HAP-1 (cell line): ENCODE data around the gene MUC5AC.
A peak's percentile ranks its signal among the peaks of the same experiment; 100 is the strongest.

ENCODE experiments used
- DNase-seq, 2 experiments: peaks; one replicate each; pipeline ENCODE4 v3.0.0-alpha.2; 2016 to 2020; ENCODE audit warnings: low spot score in 2 of 2
- H3K27me3 ChIP-seq: fragments of 250-450 bp; sonication (Bioruptor Pico); 2 replicates; pipeline ENCODE4 v1.5.1; 2020; ENCODE audit warnings: low read depth, mild to moderate bottlenecking, moderate library complexity
- H3K36me3 ChIP-seq: fragments of 250-450 bp; sonication (Bioruptor Pico); replicated peaks from 2 replicates; pipeline ENCODE4 v1.5.1; 2020; ENCODE audit warnings: mild to moderate bottlenecking
- H3K4me1 ChIP-seq: fragments of 250-450 bp; sonication (Bioruptor Pico); 2 replicates; pipeline ENCODE4 v1.5.1; 2020; ENCODE audit warnings: mild to moderate bottlenecking
- H3K4me3 ChIP-seq: fragments of 250-450 bp; sonication (Bioruptor Pico); 2 replicates; pipeline ENCODE4 v1.5.1; 2020; ENCODE audit warnings: mild to moderate bottlenecking, moderate library complexity
- H3K9me3 ChIP-seq: fragments of 250-450 bp; sonication (Bioruptor Pico); 2 replicates; pipeline ENCODE4 v1.5.1; 2020; ENCODE audit warnings: mild to moderate bottlenecking, moderate library complexity
- in situ Hi-C: fragments of 300-500 bp; cut with MboI; formaldehyde crosslinking; loops from 3 replicates; pipeline ENCODE4 v1.14.3; 2020; ENCODE audit warnings: low sequenced_read_pairs, inconsistent platforms, mixed read lengths

Gene MUC5AC

DNA sequence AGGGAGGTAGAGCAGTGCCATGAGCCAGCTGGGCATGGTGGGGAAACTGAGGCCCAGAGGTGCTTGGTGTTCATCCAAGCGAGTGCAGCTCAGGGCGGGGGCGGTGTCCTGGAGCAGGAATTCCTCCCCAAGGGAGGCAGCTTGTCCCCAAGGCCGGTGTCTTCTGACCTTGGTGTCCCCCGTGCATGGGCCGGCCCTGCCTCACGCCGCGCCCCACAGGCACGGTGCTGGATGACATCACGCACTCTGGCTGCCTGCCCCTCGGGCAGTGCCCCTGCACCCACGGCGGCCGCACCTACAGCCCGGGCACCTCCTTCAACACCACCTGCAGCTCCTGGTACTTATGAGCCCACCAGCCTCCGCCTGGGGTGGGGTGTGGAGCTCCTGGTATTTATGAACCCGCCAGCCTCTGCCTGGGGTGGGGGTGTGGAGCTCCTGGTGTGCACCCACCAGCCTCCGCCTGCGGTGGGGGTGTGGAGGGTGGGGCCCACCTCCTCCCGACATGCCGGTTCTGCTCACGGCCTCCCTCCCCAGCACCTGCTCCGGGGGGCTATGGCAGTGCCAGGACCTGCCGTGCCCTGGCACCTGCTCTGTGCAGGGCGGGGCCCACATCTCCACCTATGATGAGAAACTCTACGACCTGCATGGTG is 71.8 kb downstream of the MUC5AC start:
- in situ Hi-C loops: no loop called here
- Histone ChIP-seq H3K36me3 (no peaks in the 10 kb centered on the region), H3K4me1 (no peaks in the 10 kb centered on the region), H3K4me3 (no peak overlapping the region), H3K9me3 (no peaks in the 10 kb centered on the region), H3K27me3 (peaks cover 10% of the 10 kb centered on the region; the same call in 1 of the 2 replicates)
- DNase-seq: no peak

DNA sequence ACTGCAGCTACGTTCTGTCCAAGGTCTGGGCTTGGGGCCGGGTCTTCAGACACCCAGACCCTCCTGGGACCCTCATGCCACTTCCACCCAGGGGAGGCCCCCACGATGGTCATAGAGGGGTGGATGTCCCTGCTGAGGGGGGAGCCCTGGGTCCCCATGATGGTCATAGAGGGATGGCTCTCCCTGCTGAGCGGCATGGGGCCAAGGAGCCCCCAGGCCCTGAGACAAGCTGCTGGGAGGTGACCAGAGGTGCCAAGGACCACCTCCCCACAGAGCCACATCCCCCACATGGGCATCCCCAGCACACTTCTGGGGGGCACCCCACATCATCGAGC is 72.3 kb downstream of the MUC5AC start:
- Histone ChIP-seq H3K27me3 (peaks cover 5% of the 10 kb centered on the region; the same call in 1 of the 2 replicates), H3K4me1 (no peaks in the 10 kb centered on the region), H3K9me3 (no peaks in the 10 kb centered on the region), H3K36me3 (no peaks in the 10 kb centered on the region), H3K4me3 (no peak overlapping the region)
- in situ Hi-C loops: no loop called here
- DNase-seq: no peak

DNA sequence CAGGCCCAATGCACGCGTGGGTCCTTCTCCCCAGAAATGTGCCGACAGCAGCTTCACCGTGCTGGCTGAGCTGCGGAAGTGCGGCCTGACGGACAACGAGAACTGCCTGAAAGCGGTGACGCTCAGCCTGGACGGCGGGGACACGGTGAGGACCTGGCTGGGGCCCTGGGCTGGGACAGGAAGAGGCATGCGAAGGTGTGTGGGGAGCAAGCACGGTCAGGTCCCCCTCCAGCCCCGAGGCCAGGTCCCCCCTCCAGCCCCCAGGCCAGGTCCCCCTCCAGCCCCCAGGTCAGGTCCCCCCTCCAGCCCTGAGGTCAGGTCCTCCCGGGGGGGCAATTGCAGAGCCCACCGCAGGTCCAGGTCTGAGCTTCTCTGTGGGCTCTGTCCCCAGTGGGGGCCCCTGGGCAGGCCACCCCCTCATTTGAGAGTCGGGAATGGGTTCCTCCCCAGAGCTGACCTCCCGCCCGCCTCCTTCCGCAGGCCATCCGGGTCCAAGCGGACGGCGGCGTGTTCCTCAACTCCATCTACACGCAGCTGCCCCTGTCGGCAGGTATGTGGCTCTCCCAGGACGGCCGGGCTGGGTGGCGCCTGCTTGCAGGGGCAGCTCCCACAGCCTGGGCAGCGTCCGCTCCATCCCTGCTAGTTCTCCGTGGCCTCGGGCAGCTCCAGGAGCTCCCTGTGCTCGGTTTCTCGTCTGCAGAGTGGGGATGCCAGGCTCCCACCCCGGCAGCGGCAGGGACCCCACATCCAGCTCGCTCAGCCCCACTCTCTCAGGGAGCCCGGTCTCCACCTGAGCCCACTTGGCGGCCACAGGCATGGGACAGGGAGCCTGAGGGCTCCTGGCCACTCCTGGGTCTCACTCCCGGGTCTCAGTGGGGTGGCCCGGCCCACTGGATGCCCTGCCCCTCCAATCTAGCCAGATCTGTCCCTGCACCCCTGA is 73.0 kb downstream of the MUC5AC start:
- Histone ChIP-seq H3K27me3 (peaks cover 1% of the 10 kb centered on the region; the same call in 1 of the 2 replicates), H3K4me3 (no peak overlapping the region)

DNA sequence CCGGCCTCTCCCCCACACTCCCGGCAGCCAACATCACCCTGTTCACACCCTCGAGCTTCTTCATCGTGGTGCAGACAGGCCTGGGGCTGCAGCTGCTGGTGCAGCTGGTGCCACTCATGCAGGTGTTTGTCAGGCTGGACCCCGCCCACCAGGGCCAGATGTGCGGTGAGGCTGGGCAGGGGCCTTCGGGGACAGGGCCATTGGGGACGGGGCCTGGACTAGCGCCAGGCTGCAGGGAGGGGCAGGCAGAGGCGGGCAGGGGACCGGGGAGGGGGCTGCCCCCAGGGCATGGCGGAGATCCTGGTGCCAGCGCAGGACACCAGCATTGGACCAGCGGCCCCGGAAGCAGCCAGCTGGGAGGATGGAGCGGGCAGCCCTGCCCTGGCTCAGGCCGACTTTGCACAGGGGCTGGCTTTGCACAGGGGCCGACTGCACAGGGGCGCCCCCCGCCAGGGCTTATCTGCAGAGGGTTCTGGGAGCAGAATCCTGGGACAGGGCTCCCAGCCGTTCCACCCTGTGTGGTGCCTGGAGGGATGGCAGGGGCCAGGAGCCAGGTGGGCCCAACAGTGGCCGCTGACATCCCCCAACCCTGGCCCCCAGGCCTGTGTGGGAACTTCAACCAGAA is 73.8 kb downstream of the MUC5AC start:
- peak in 1 of 2 experiments; percentile 4 for DNase-seq
- in situ Hi-C loops: no loop called here
- no peaks in the 10 kb centered on the region; the same call in 1 of the 2 replicates for H3K27me3 ChIP-seq

More for the DNA sequence above, 73.0 kb downstream of the MUC5AC start:
- no peak for DNase-seq
- H3K9me3 ChIP-seq: no peaks in the 10 kb centered on the region
- no peaks in the 10 kb centered on the region for H3K4me1 ChIP-seq
- in situ Hi-C loops: no loop called here
- H3K36me3 ChIP-seq: no peaks in the 10 kb centered on the region

DNA sequence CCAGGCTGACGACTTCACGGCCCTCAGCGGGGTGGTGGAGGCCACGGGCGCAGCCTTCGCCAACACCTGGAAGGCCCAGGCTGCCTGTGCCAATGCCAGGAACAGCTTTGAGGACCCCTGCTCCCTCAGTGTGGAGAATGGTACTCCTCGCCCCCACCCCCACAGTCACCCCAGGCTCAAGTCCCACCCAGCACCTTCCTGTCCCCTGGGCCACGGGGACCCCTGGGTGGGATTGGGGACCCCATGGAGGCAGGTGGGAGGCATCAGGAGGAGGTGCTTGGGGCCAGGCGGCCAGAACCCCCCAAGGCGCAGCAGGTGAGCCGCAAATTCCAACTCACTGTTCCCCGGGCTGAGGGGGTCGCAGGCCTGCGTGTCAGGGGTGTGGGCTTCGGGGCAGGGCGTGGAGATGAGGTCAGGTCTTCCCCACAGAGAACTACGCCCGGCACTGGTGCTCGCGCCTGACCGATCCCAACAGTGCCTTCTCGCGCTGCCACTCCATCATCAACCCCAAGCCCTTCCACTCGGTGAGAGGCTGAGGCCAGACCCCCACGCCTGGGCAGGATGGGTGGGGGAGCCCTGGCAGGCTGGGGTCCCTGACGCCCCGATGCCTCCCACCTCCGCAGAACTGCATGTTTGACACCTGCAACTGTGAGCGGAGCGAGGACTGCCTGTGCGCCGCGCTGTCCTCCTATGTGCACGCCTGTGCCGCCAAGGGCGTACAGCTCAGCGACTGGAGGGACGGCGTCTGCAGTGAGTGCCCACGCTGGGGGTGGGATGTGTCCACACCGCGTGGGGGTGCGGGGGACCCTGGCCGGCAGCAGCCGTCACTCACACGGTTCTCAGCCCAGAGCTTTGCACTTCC is 74.5 kb downstream of the MUC5AC start:
- in situ Hi-C loops: no loop called here
- no peaks in the 10 kb centered on the region for H3K9me3 ChIP-seq
- no peak for DNase-seq
- no peak overlapping the region for H3K4me3 ChIP-seq
- H3K36me3 ChIP-seq: no peaks in the 10 kb centered on the region
- no peaks in the 10 kb centered on the region; the same call in 1 of the 2 replicates for H3K27me3 ChIP-seq
- H3K4me1 ChIP-seq: no peaks in the 10 kb centered on the region

More for the DNA sequence above, 73.8 kb downstream of the MUC5AC start:
- Histone ChIP-seq H3K36me3 (no peaks in the 10 kb centered on the region), H3K9me3 (no peaks in the 10 kb centered on the region), H3K4me1 (no peaks in the 10 kb centered on the region), H3K4me3 (no peak overlapping the region)

DNA sequence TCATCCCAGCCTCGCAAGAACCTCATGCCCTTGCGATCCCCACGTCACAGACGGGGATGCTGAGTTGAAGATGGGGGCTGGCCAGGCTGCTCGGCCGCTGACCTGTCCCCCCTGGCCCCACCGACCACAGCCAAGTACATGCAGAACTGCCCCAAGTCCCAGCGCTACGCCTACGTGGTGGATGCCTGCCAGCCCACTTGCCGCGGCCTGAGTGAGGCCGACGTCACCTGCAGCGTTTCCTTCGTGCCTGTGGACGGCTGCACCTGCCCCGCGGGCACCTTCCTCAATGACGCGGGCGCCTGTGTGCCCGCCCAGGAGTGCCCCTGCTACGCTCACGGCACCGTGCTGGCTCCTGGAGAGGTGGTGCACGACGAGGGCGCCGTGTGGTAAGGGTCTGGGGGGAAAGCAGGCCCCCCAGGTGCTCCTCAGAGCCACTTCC is 75.1 kb downstream of the MUC5AC start:
- in situ Hi-C loops: no loop called here
- Histone ChIP-seq H3K27me3 (no peaks in the 10 kb centered on the region; the same call in 1 of the 2 replicates), H3K4me1 (no peaks in the 10 kb centered on the region), H3K36me3 (no peaks in the 10 kb centered on the region), H3K9me3 (no peaks in the 10 kb centered on the region), H3K4me3 (no peak overlapping the region)
- no peak for DNase-seq

DNA sequence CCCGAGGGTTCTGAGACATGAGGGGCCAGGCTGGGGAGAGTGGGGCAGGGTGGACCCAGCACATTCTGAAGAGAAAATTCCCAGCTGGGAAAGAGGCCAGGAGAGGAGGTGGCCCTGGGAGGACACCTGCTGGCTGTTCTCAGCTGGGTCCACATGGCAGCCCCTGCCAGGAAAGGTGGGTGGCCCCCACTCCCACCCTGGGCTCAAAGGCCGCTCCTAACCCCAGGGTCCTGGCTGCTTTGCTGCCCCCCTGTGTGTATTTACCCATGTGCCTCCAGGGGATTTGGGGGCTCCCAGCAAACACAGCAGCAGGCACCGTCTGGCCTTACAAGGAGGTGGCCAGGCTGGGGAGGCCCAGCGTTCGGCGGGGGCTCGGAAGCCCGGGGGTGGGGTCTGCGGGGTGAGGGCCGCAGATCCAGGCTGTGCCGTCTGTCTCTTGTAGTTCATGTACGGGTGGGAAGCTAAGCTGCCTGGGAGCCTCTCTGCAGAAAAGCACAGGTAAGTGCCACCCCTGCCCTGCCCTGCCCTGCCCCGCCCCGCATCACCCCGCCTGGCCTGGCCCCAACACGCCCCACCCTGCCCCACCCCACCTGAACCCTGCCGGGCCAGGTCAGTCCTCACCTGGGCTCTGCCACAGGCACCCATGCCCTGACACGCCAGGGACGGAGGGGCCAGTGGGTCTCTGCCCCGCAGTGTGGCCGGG is 75.7 kb downstream of the MUC5AC start:
- no peaks in the 10 kb centered on the region for H3K9me3 ChIP-seq
- in situ Hi-C loops: no loop called here
- no peak for DNase-seq
- no peaks in the 10 kb centered on the region; the same call in 1 of the 2 replicates for H3K27me3 ChIP-seq
- no peak overlapping the region for H3K4me3 ChIP-seq
- H3K4me1 ChIP-seq: no peaks in the 10 kb centered on the region
- H3K36me3 ChIP-seq: no peaks in the 10 kb centered on the region

DNA sequence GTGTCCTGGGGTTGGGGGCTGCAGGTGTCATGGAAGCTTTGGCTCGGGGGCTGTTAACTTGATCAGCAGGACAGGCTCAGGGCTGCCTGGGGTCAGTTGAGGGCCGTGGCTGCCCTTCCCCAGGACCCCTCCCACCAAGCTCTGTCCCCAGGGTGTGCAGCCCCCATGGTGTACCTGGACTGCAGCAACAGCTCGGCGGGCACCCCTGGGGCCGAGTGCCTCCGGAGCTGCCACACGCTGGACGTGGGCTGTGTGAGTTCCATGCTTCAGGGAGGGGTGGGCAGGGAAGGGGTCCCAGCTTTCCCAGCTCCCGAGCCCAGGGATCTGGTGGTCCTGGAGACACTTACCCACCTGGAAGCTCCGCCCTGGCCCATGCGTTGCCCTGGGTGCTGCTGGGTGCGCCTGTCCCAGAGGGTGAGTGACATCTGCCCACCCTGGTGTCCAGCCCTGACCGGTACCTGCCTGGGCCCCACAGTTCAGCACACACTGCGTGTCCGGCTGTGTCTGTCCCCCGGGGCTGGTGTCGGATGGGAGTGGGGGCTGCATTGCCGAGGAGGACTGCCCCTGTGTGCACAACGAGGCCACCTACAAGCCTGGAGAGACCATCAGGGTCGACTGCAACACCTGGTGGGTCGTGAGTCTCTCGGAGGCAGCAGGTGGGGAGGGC is 76.4 kb downstream of the MUC5AC start:
- Histone ChIP-seq H3K36me3 (no peaks in the 10 kb centered on the region), H3K27me3 (no peaks in the 10 kb centered on the region; the same call in 1 of the 2 replicates), H3K9me3 (no peaks in the 10 kb centered on the region), H3K4me3 (no peak overlapping the region), H3K4me1 (no peaks in the 10 kb centered on the region)
- in situ Hi-C loops: no loop called here
- peak in 1 of 2 experiments; percentile 5 for DNase-seq

DNA sequence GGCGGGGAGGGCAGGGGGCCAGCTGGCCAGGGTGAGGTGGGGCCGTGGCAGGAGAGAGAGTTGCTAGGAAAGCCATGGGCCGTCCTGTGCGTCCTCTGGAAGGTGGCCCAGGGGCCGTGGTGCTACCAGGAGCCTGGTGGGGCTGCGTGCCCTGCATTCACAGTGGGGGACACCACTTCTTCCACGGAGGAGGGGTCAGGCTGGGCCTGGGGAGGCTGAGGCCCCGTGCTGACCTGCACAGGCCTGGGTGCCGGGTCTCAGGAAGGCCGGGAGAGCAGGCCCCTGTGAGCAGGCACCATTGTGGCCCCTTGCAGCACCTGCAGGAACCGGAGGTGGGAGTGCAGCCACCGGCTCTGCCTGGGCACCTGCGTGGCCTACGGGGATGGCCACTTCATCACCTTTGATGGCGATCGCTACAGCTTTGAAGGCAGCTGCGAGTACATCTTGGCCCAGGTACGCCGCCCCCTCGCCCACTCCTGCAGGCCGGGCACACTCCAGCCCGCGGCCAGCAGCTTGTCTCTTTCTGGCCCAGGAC is 77.1 kb downstream of the MUC5AC start:
- in situ Hi-C loops: no loop called here
- no peak overlapping the region for H3K4me3 ChIP-seq
- no peaks in the 10 kb centered on the region for H3K36me3 ChIP-seq
- DNase-seq: peak in 1 of 2 experiments; percentile 6
- no peaks in the 10 kb centered on the region for H3K9me3 ChIP-seq
- H3K4me1 ChIP-seq: no peaks in the 10 kb centered on the region
- no peaks in the 10 kb centered on the region; the same call in 1 of the 2 replicates for H3K27me3 ChIP-seq

DNA sequence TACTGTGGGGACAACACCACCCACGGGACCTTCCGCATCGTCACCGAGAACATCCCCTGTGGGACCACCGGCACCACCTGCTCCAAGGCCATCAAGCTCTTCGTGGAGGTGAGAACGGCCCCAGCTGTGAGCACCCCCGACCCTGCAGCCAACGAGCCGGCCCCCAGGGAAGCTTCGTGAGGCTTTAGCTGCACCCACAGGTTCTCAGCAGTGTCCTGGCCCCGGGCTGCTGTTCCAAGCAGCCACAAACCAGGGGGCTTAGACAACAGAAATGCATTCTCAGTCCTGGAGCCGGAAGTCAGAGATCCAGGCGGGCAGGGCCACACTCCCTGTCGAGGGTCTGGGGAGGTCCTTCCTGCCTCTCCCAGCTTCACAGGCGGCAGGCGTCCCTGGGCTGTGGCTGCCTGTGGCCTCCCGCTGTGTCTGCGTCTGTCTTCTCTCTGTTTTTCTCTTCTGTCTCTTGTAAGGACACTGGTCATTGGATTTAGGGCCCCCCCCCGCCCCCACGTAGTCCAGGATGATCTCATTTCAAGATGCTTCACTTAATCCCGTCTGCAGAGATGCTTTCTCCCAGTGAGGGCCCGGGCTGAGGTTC is 77.7 kb downstream of the MUC5AC start:
- in situ Hi-C loops: no loop called here
- Histone ChIP-seq H3K4me3 (no peak overlapping the region), H3K4me1 (no peaks in the 10 kb centered on the region), H3K27me3 (no peaks in the 10 kb centered on the region; the same call in 1 of the 2 replicates), H3K36me3 (no peaks in the 10 kb centered on the region), H3K9me3 (no peaks in the 10 kb centered on the region)
- no peak for DNase-seq

DNA sequence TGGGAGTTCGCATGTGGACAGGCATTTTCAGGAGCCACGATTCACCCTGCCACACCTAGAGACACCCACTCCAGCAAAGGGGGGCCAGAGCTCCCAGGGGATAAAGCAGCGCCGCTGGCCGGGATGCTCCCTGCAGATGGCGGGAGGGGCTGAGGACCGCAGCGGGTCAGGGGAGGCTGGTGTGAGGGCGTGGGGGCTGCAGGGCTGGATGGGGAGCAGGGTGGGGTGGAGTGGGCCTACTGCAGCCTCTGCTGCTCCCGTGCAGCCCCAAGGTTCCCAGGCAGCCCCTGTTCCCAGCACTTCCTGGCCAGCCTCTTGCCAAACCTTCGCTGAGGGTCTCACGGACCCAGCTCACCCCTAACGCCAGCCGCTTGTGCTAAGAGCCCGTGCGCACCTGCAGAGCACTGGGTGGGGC is 78.2 kb downstream of the MUC5AC start:
- Histone ChIP-seq H3K9me3 (no peaks in the 10 kb centered on the region), H3K4me3 (no peak overlapping the region), H3K36me3 (no peaks in the 10 kb centered on the region), H3K27me3 (no peaks in the 10 kb centered on the region; the same call in 1 of the 2 replicates), H3K4me1 (no peaks in the 10 kb centered on the region)
- in situ Hi-C loops: no loop called here
- DNase-seq: no peak
